WERI-Rb-1 (cell line): ENCODE measurements around the gene RYR3.

Experiments
- DNase-seq: peaks from one replicate; pipeline ENCODE4 v3.0.0-alpha.2; 2020
- H3K27ac ChIP-seq: fragments of 250-450 bp; sonication (Bioruptor Pico); 2 replicates; pipeline ENCODE4 v1.5.1; 2020; ENCODE audit warnings: mild to moderate bottlenecking, moderate library complexity
- H3K27me3 ChIP-seq: fragments of 250-450 bp; sonication (Bioruptor Pico); 2 replicates; pipeline ENCODE4 v1.5.1; 2021; ENCODE audit warnings: mild to moderate bottlenecking, low read depth, moderate library complexity; ENCODE audit not compliant: insufficient read depth, severe bottlenecking
- H3K36me3 ChIP-seq: fragments of 250-450 bp; sonication (Bioruptor Pico); 2 replicates; pipeline ENCODE4 v1.5.1; 2020; ENCODE audit warnings: mild to moderate bottlenecking, moderate library complexity
- H3K4me3 ChIP-seq: 2 replicates; pipeline ENCODE4 v1.5.1; 2011; ENCODE audit warnings: low read depth, mild to moderate bottlenecking, control low read depth, low read length
- H3K9me3 ChIP-seq: fragments of 250-450 bp; sonication (Bioruptor Pico); 2 replicates; pipeline ENCODE4 v1.5.1; 2021; ENCODE audit warnings: mild to moderate bottlenecking, moderate library complexity; ENCODE audit not compliant: severe bottlenecking
- CTCF ChIP-seq: IDR thresholded peaks from 2 replicates; pipeline ENCODE4 v1.5.1; 2011; ENCODE audit warnings: low read depth, mild to moderate bottlenecking, control low read depth, inconsistent platforms, low read length

The RYR3 gene

GRCh38 chr15:33460166-33460805 lies 149.5 kb downstream of the RYR3 start:
- H3K27ac ChIP-seq, result no peak overlapping the region
- no peaks in the 10 kb centered on the region for H3K27me3 ChIP-seq
- no peak for DNase-seq
- TF ChIP-seq CTCF, result no peak
- H3K9me3 ChIP-seq, result no peaks in the 10 kb centered on the region
- no peaks in the 10 kb centered on the region for H3K36me3 ChIP-seq
- no peak overlapping the region for H3K4me3 ChIP-seq

GRCh38 chr15:33461671-33462070 lies 150.9 kb downstream of the RYR3 start:
- Histone ChIP-seq H3K9me3 (no peaks in the 10 kb centered on the region), H3K4me3 (no peak overlapping the region), H3K36me3 (no peaks in the 10 kb centered on the region), H3K27ac (no peak overlapping the region), H3K27me3 (no peaks in the 10 kb centered on the region)
- no peak for DNase-seq
- TF ChIP-seq CTCF, result no peak

- H3K9me3 ChIP-seq, result no peaks in the 10 kb centered on the region
Observed at GRCh38 chr15:33467146-33467815, 156.5 kb downstream of the RYR3 start.

GRCh38 chr15:33467816-33468163 lies 157.0 kb downstream of the RYR3 start:
- H3K27ac ChIP-seq, result no peak overlapping the region
- no peaks in the 10 kb centered on the region for H3K36me3 ChIP-seq
- no peaks in the 10 kb centered on the region for H3K9me3 ChIP-seq
- H3K4me3 ChIP-seq, result no peak overlapping the region
- no peak for TF ChIP-seq CTCF
- H3K27me3 ChIP-seq, result no peaks in the 10 kb centered on the region
- DNase-seq, result no peak

More at GRCh38 chr15:33467146-33467815, 156.5 kb downstream of the RYR3 start:
- Histone ChIP-seq H3K4me3 (no peak overlapping the region), H3K27ac (no peak overlapping the region), H3K27me3 (no peaks in the 10 kb centered on the region), H3K36me3 (no peaks in the 10 kb centered on the region)
- DNase-seq, result no peak
- TF ChIP-seq CTCF, result no peak

- no peak for DNase-seq
- no peak for TF ChIP-seq CTCF
- Histone ChIP-seq H3K9me3 (no peaks in the 10 kb centered on the region), H3K27me3 (no peaks in the 10 kb centered on the region), H3K4me3 (no peak overlapping the region), H3K36me3 (no peaks in the 10 kb centered on the region), H3K27ac (no peak overlapping the region)
Observed at GRCh38 chr15:33468740-33469139, 158.0 kb downstream of the RYR3 start.

GRCh38 chr15:33473005-33473404 lies 162.2 kb downstream of the RYR3 start:
- no peak for TF ChIP-seq CTCF

More at GRCh38 chr15:33473005-33473404, 162.2 kb downstream of the RYR3 start:
- no peak for DNase-seq
- Histone ChIP-seq H3K27ac (no peak overlapping the region), H3K36me3 (no peaks in the 10 kb centered on the region), H3K9me3 (peaks cover 2% of the 10 kb centered on the region), H3K27me3 (no peaks in the 10 kb centered on the region), H3K4me3 (no peak overlapping the region)
